D721Med (cell line): ENCODE data around the gene CGN.
A peak's percentile ranks its signal among the peaks of the same experiment; 100 is the strongest.

Experiments used
- DNase-seq: peaks from one replicate; pipeline ENCODE4 v3.0.0; 2011; ENCODE audit warnings: low spot score; ENCODE audit not compliant: insufficient read length
- FAIRE-seq: peaks from 2 replicates; lab custom pipeline; 2011; peaks lifted over from hg19 to GRCh38; lab: Jason Lieb, UNC
- TF ChIP-seq, protein P1 (sequence below): IDR thresholded peaks from 2 replicates; pipeline ENCODE4 v1.5.1; 2012; ENCODE audit warnings: mild to moderate bottlenecking, control low read depth; ENCODE audit not compliant: insufficient read depth; ENCODE audit errors: missing control alignments

CGN gene

GRCh38 chr1:151537112-151537511, 25.9 kb downstream of the CGN start:
- FAIRE-seq, result no peak
- TF ChIP-seq, protein P1, sequence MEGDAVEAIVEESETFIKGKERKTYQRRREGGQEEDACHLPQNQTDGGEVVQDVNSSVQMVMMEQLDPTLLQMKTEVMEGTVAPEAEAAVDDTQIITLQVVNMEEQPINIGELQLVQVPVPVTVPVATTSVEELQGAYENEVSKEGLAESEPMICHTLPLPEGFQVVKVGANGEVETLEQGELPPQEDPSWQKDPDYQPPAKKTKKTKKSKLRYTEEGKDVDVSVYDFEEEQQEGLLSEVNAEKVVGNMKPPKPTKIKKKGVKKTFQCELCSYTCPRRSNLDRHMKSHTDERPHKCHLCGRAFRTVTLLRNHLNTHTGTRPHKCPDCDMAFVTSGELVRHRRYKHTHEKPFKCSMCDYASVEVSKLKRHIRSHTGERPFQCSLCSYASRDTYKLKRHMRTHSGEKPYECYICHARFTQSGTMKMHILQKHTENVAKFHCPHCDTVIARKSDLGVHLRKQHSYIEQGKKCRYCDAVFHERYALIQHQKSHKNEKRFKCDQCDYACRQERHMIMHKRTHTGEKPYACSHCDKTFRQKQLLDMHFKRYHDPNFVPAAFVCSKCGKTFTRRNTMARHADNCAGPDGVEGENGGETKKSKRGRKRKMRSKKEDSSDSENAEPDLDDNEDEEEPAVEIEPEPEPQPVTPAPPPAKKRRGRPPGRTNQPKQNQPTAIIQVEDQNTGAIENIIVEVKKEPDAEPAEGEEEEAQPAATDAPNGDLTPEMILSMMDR, result no peak
- DNase-seq, result no peak

DNA sequence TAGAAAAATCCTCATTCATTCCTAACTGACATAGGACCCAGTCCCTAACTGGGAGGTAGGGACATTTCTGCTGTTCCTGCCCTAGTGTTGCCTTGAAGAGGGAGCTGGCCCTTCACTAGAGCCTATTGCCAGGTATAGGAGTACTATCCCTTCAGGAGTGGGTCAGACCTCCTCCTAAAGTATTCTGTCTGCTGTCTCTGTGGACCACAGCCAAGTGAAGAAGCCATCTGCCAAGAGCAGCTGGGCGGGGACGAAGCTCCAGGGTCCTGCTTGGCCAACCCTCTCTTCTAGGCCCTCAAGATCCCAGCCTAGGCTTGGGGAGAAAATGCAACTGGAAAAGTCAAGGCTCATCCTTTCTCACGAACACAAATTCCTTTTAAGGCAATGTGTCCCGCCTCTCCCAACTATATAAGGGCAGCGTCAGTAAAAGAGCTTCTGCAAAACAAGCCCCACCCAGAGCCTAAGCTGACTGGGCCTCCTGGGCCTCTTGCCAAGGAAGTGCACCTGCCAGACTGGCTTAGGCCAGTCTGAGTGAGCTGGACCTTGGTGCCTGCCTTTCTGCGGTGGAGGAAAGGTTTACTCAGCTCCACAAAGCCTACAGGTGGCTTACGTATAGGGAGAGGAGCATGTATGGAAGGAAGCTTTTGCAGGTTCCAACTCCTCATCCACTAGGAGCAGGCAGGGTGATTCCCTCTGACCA, 28.3 kb downstream of the CGN start:
- DNase-seq (no peak), FAIRE-seq (no peak)
- TF ChIP-seq, protein P1, result no peak

GRCh38 chr1:151540021-151540981, 29.1 kb downstream of the CGN start, which contains the start of gene TUFT1:
Gene TUFT1, plus strand, starts transcription at chr1:151540309. Its CDS starts 58 bp downstream, at chr1:151540367.
- FAIRE-seq (no peak), DNase-seq (peak; percentile 94)
- TF ChIP-seq, protein P1, result no peak

GRCh38 chr1:151540982-151541377, 29.8 kb downstream of the CGN start:
- FAIRE-seq, result no peak
- TF ChIP-seq, protein P1, result no peak
- no peak for DNase-seq

GRCh38 chr1:151541752-151542151, 30.6 kb downstream of the CGN start:
- no peak for FAIRE-seq
- DNase-seq, result no peak
- TF ChIP-seq, protein P1, result no peak

DNA sequence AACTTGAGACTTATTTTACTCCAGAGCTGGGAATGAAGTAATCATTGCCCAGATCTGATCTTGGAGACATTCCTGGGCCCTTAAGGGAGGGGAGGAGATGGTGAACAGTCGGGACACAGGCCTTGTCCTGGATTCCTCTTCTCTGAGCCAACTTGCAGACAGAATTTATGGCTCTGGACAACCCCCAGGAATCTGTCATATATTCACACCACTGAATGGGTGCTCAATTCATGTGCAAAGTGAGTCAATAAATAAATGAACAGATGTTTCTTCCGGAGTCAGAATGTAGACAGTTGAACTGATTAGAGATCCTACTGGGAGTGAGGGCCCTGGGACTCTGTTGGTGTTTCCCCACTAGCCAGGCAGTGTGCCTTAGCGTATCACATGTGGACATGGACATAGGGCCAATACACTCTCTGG, 31.5 kb downstream of the CGN start:
- no peak for FAIRE-seq
- TF ChIP-seq, protein P1, result no peak
- DNase-seq, result no peak

DNA sequence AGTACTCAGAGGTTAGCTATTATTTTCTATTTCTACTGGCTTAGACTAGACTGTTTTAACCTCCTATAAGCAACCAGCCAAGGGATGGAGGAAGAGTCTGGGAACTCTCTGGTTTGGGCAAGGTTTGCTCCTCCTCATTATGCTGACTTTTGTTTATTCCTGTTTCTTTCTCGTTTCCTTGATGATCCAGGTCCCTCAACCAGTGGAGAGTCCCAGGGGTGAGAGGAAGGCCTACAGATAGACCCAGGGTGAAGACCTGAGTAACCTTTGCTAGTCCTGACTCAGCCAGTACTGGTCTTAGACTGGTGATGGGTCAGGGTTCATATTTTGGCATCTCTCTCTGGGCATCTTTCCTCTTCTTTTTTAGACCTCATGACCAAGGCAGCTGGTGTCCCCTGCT, 34.4 kb downstream of the CGN start:
- TF ChIP-seq, protein P1, result no peak
- no peak for FAIRE-seq
- DNase-seq, result no peak
